Measurements from ENCODE around the gene MAP1B. TPM values are rescaled to one million over a fixed set of nuclear protein-coding genes. Genes with fewer than 3 reads are reported as not detected.

MAP1B gene
- total and polyA plus RNA-seq, 10 of the 15 experiments (the other 5 are each of a cell fraction or from before 2014, with no cell fraction given) = 0.02 to 0.81 (median 0.06) TPM; not detected in 1

GRCh38 chr5:72096602-72097188, 10.6 kb upstream of the MAP1B start:
- CTCF ChIA-PET = no interaction called here
- peaks cover 5% of the 10 kb centered on the region; the same call in 1 of the 2 replicates for H3K4me1 ChIP-seq (ENCODE audit: control insufficient read depth, insufficient read depth, low read length)
- H3K4me3 ChIP-seq = no peak overlapping the region
- no peaks in the 10 kb centered on the region for H3K36me3 ChIP-seq (ENCODE audit: control insufficient read depth in 2 of 2, insufficient read depth in 2 of 2, low read length in 1 of 2)
- H4K20me1 ChIP-seq (ENCODE audit: control insufficient read depth, insufficient read depth) = no peaks in the 10 kb centered on the region
- H2AFZ ChIP-seq (ENCODE audit: control insufficient read depth, low read depth, low read length) = no peak overlapping the region
- RAD21 ChIA-PET (ENCODE audit: unreplicated experiment) = no interaction called here
- no peak for ATAC-seq
- H3K9ac ChIP-seq (ENCODE audit: control insufficient read depth, insufficient read depth, low read length) = no peak overlapping the region
- no peak overlapping the region for H3K27ac ChIP-seq (ENCODE audit: control insufficient read depth, insufficient read depth)
- 28% methylated on average over 6 of the region's 6 CpGs for WGBS (ENCODE audit: insufficient coverage, insufficient replicate concordance, low lambda C conversion rate, missing lambda C conversion rate)
- peaks cover 0 to 2% of the 10 kb centered on the region in 2 experiments; a peak in 1 of 4 replicates for H3K27me3 ChIP-seq (replicated peaks in 1 of 2; ENCODE audit: control insufficient read depth in 2 of 2, insufficient read depth in 2 of 2, low read length in 1 of 2)
- no peaks in the 10 kb centered on the region for H3K9me3 ChIP-seq (replicated peaks; ENCODE audit: control insufficient read depth, insufficient read depth, low read length)
- SMC1A ChIA-PET (ENCODE audit: uncharacterized antibody, unreplicated experiment) = no interaction called here
- no peak for DNase-seq (ENCODE audit: low read depth, low spot score)
- BruUV-seq (replicated peaks) = no TSS peak
- no peak overlapping the region for H3K4me2 ChIP-seq (ENCODE audit: control insufficient read depth, insufficient read depth)
- intact Hi-C loops (cut with micrococcal nuclease; ENCODE audit: unreplicated experiment) (no loop called here), in situ Hi-C loops (cut with MboI) (no loop called here)
- POLR2A ChIA-PET = no interaction called here
- no peak for FAIRE-seq
- no peaks in the 10 kb centered on the region for H3K79me2 ChIP-seq (ENCODE audit: control insufficient read depth, insufficient read depth, low read length)
- TF ChIP-seq ZBED1 (IDR thresholded peaks at IDR 0.05; ENCODE audit: borderline replicate concordance) (no peak), HSF1 (IDR thresholded peaks at IDR 0.05; ENCODE audit: low read depth, low read length) (no peak), SREBF2 (IDR thresholded peaks at IDR 0.05; ENCODE audit: low read length) (no peak), FOXK2 (IDR thresholded peaks at IDR 0.05) (no peak), ASH2L (IDR thresholded peaks at IDR 0.05; ENCODE audit: borderline replicate concordance, low read depth) (no peak), SUPT20H (IDR thresholded peaks at IDR 0.05; ENCODE audit: borderline replicate concordance, control insufficient read depth, low read depth, low read length) (no peak), ETV6 (conservative IDR thresholded peaks at IDR 0.05 in 1 of 2, IDR thresholded peaks at IDR 0.05 in 1 of 2; ENCODE audit: borderline replicate concordance in 1 of 2, low read depth in 1 of 2) (no peak), ZNF622 (IDR thresholded peaks at IDR 0.05) (no peak), KLF5 (IDR thresholded peaks at IDR 0.05; ENCODE audit: partially characterized antibody) (no peak), PAX8 (IDR thresholded peaks at IDR 0.05) (no peak), MTA2 (IDR thresholded peaks at IDR 0.05; ENCODE audit: low read depth) (no peak), USF1 (IDR thresholded peaks at IDR 0.05; ENCODE audit: borderline replicate concordance, extremely low read length, insufficient read depth, low read depth, low read length) (no peak), ZBTB11 (CRISPR knock-in tag; IDR thresholded peaks at IDR 0.05) (no peak), CREB1 (IDR thresholded peaks at IDR 0.05; ENCODE audit: low read depth) (no peak), TCF7 (IDR thresholded peaks at IDR 0.05; ENCODE audit: borderline replicate concordance) (no peak)
- TF ChIP-seq, protein P1, sequence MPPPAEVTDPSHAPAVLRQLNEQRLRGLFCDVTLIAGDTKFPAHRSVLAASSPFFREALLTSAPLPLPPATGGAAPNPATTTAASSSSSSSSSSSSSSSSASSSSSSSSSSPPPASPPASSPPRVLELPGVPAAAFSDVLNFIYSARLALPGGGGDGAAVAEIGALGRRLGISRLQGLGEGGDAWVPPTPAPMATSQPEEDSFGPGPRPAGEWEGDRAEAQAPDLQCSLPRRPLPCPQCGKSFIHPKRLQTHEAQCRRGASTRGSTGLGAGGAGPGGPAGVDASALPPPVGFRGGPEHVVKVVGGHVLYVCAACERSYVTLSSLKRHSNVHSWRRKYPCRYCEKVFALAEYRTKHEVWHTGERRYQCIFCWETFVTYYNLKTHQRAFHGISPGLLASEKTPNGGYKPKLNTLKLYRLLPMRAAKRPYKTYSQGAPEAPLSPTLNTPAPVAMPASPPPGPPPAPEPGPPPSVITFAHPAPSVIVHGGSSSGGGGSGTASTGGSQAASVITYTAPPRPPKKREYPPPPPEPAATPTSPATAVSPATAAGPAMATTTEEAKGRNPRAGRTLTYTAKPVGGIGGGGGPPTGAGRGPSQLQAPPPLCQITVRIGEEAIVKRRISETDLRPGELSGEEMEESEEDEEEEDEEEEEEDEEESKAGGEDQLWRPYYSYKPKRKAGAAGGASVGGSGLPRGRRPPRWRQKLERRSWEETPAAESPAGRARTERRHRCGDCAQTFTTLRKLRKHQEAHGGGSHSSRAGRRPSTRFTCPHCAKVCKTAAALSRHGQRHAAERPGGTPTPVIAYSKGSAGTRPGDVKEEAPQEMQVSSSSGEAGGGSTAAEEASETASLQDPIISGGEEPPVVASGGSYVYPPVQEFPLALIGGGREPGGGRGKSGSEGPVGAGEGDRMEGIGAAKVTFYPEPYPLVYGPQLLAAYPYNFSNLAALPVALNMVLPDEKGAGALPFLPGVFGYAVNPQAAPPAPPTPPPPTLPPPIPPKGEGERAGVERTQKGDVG (CRISPR knock-in tag; IDR thresholded peaks at IDR 0.05) = no peak

All from GM12878 (cell line).